Hippocampal formation (tissue), 2 donors: Measurements from ENCODE around the gene LAMTOR4.
A peak's percentile ranks its signal among the peaks of the same experiment; 100 is the strongest.

Experiments used
- DNase-seq, 2 donors: peaks; one replicate each; lab custom pipeline; 2025; lab: John Stamatoyannopoulos, UW

The LAMTOR4 gene

GRCh38 chr7:100153708-100154535 lies 5.2 kb downstream of the LAMTOR4 start:
- no peak for DNase-seq

GRCh38 chr7:100154651-100155491 lies 6.2 kb downstream of the LAMTOR4 start:
- no peak for DNase-seq

- no peak for DNase-seq
Observed at GRCh38 chr7:100155553-100156317, 7.0 kb downstream of the LAMTOR4 start.

GRCh38 chr7:100156331-100157068 lies 7.8 kb downstream of the LAMTOR4 start:
- no peak for DNase-seq

- DNase-seq, result no peak
Observed at GRCh38 chr7:100157069-100157333, 8.3 kb downstream of the LAMTOR4 start.

- DNase-seq, result no peak
Observed at GRCh38 chr7:100157334-100158228, 8.9 kb downstream of the LAMTOR4 start.

GRCh38 chr7:100158229-100159098 lies 9.7 kb downstream of the LAMTOR4 start, which contains the start of gene TRAPPC14:
Gene TRAPPC14, minus strand, starts transcription at chr7:100158723. Its CDS starts 224 bp downstream, at chr7:100158499.
- peak; percentile 52 to 85 for DNase-seq

GRCh38 chr7:100159099-100159623 lies 10.4 kb downstream of the LAMTOR4 start:
- DNase-seq, result no peak

GRCh38 chr7:100160067-100160466 lies 11.3 kb downstream of the LAMTOR4 start:
- no peak for DNase-seq

GRCh38 chr7:100163006-100163531 lies 14.4 kb downstream of the LAMTOR4 start:
- DNase-seq, result no peak

GRCh38 chr7:100163871-100164270 lies 15.2 kb downstream of the LAMTOR4 start:
- no peak for DNase-seq

GRCh38 chr7:100166317-100166940 lies 17.7 kb downstream of the LAMTOR4 start:
- DNase-seq, result no peak

- no peak for DNase-seq
Observed at GRCh38 chr7:100166970-100167911, 18.5 kb downstream of the LAMTOR4 start.

- DNase-seq, result no peak
Observed at GRCh38 chr7:100167912-100168323, 19.2 kb downstream of the LAMTOR4 start.

- DNase-seq, result no peak
Observed at GRCh38 chr7:100169147-100169850, 20.6 kb downstream of the LAMTOR4 start.

- DNase-seq, result no peak
Observed at GRCh38 chr7:100170101-100170897, 21.6 kb downstream of the LAMTOR4 start.
